Hepatocyte (in vitro differentiated cells): Measurements from ENCODE around the gene HMCN1.

Source experiments
- CTCF ChIP-seq: fragments of 200-600 bp; sonication (generic); IDR thresholded peaks from 2 replicates; pipeline ENCODE4 v1.5.1; 2016; ENCODE audit warnings: antibody characterized with exemption, mild to moderate bottlenecking; ENCODE audit not compliant: poor library complexity
- EZH2 ChIP-seq: fragments of 200-600 bp; sonication (generic); IDR thresholded peaks from 2 replicates; pipeline ENCODE4 v1.6.1; 2016; ENCODE audit warnings: antibody characterized with exemption, mild to moderate bottlenecking, borderline replicate concordance
- EZH2phosphoT487 ChIP-seq: fragments of 200-600 bp; sonication (generic); IDR thresholded peaks from one replicate; pipeline ENCODE4 v1.6.1; 2018; ENCODE audit warnings: antibody characterized with exemption, mild to moderate bottlenecking, low read depth, moderate library complexity; ENCODE audit not compliant: unreplicated experiment, severe bottlenecking

- TF ChIP-seq CTCF (no peak), EZH2phosphoT487 (no peak), EZH2 (no peak)
These were observed 152.5 kb downstream of the HMCN1 start for GRCh38 chr1:185886671-185887070.
